HepG2 (cell line): ENCODE measurements around the gene SORL1-AS1.

Experiments
- BRD4 ChIP-seq: sonication (generic); formaldehyde crosslinking; IDR thresholded peaks from 2 replicates; pipeline ENCODE4 v1.4.0; 2020; ENCODE audit warnings: missing genetic modification reagents
- HNF1B ChIP-seq: sonication (generic); formaldehyde crosslinking; IDR thresholded peaks from 2 replicates; pipeline ENCODE4 v1.5.1; 2020; ENCODE audit warnings: mild to moderate bottlenecking, moderate library complexity, missing genetic modification reagents
- JUN ChIP-seq: sonication (generic); formaldehyde crosslinking; IDR thresholded peaks from 2 replicates; pipeline ENCODE4 v1.4.0; 2020; ENCODE audit warnings: mild to moderate bottlenecking, missing genetic modification reagents
- KIAA2018 ChIP-seq: sonication (generic); formaldehyde crosslinking; IDR thresholded peaks from 2 replicates; pipeline ENCODE4 v1.5.0; 2020; ENCODE audit warnings: mild to moderate bottlenecking, missing genetic modification reagents, borderline replicate concordance
- PBX2 ChIP-seq: IDR thresholded peaks from 2 replicates; pipeline ENCODE4 v1.6.1; 2016; ENCODE audit warnings: control low read depth
- ZBED4 ChIP-seq: sonication (generic); formaldehyde crosslinking; IDR thresholded peaks from 2 replicates; pipeline ENCODE4 v1.4.0; 2020; ENCODE audit warnings: missing genetic modification reagents, borderline replicate concordance
- ZHX1 ChIP-seq: sonication (generic); formaldehyde crosslinking; IDR thresholded peaks from 2 replicates; pipeline ENCODE4 v1.8.1; 2022; ENCODE audit warnings: low read depth, mild to moderate bottlenecking, missing genetic modification reagents
- ZNF629 ChIP-seq: sonication (generic); formaldehyde crosslinking; conservative IDR thresholded peaks from 2 replicates; pipeline ENCODE4 v1.5.0; 2020; ENCODE audit warnings: missing genetic modification reagents

Gene SORL1-AS1

GRCh38 chr11:121459413-121460017 is 6.7 kb upstream of the SORL1-AS1 start (continued):
- peak; percentile 63 for TF ChIP-seq PBX2 (CRISPR knock-in tag)
- TF ChIP-seq BRD4 = peak; percentile 77
- TF ChIP-seq KIAA2018 (CRISPR knock-in tag) = no peak
- TF ChIP-seq ZBED4 (CRISPR knock-in tag) = peak; percentile 91
- peak; percentile 79 for TF ChIP-seq ZNF629
- TF ChIP-seq HNF1B (CRISPR knock-in tag) = peak; percentile 87
- peak; percentile 83; the same call in 1 of the 2 replicates for TF ChIP-seq JUN (CRISPR knock-in tag)
- peak; percentile 64; the same call in 1 of the 2 replicates for TF ChIP-seq ZHX1
